Stimulated activated CD4-positive, alpha-beta T cell treated with anti-CD3 and anti-CD28 coated beads, Interleukin-4, amount 100 ng/mL, for 48 hours (primary cell): ENCODE data around the gene MACROD2.

ENCODE experiments used
- DNase-seq, 2 donors: peaks; one replicate each; pipeline ENCODE4 v3.0.0-alpha.2; 2020; ENCODE audit warnings: low read depth in 2 of 2

The MACROD2 gene

DNA sequence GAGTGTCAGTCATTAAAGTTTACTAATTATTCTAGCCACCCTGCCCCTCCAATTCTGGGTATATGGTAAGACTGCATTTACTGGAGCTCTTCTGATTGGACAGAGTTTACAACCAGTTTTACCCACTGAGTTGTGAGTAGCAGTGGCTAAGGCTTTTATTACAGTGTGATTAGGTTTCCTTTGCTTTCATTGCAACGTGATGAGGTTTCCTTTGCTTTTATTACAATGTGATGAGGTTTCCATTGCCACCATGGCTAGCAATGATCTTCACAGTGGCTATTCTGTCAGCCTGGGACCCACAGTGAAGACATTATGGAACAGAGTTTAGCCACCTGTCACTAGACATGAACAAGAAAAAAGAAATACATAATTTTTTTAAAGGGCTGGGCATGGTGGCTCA lies 1052.3 kb downstream of the MACROD2 start:
- no peak for DNase-seq

DNA sequence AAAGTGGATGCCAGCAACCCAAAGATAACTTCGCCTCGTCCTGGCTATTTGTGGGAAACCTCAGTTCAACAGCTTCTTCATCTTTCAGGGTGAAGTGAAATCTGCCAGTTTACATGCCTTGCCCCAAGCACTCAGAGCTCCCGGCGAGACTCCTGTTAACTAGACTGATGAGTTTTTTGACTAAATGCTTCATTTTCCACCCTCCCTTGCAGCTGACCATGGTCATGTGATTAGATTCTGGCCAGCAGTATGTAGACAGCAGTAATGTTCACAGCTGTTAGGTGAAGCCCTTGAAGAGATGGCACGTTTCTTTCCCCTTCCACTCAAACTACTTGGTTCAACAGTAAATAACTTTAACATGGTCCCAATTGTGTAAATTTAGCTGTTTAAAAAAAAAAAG lies 1060.9 kb downstream of the MACROD2 start:
- no peak for DNase-seq

DNA sequence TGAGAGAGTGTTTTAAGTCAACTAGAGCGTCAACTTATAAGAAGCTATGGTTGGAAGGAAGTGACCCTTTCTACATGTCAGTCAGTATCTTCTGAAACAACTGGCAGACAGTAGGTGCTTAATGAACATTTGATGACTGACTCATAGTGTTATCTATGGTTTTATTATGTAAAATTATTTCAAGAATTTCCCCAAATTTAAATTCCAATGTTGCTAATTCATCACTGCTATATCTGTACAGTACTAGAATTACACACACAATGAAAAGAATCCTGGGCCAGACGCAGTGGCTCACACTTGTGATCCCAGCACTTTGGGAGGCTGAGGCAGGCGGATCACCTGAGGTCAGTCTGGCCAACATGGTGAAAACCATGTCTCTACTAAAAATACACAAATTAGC lies 1063.5 kb downstream of the MACROD2 start:
- DNase-seq: no peak

DNA sequence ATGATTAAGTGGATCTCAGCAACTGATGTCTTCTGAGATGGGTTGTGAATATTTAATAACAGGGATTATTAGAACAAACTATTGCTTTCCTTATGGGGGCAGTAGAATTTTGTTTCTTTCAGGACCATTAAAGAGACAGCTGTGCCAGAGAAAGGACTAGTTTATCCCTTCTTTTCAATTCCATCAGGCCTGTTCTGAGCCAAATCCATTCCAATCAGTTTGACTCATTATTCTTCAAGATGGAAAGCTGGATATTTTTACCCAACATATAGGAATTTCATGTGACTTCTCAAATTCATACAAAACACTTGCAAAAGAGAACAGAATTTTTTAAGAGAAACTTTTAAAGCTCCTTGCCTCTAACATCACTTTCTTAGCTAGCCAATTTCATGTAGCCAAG lies 1064.1 kb downstream of the MACROD2 start:
- DNase-seq: no peak

- DNase-seq: no peak
These were observed 1065.1 kb downstream of the MACROD2 start for GRCh38 chr20:15060265-15061060.

GRCh38 chr20:15061061-15061430 lies 1065.7 kb downstream of the MACROD2 start:
- DNase-seq: no peak

DNA sequence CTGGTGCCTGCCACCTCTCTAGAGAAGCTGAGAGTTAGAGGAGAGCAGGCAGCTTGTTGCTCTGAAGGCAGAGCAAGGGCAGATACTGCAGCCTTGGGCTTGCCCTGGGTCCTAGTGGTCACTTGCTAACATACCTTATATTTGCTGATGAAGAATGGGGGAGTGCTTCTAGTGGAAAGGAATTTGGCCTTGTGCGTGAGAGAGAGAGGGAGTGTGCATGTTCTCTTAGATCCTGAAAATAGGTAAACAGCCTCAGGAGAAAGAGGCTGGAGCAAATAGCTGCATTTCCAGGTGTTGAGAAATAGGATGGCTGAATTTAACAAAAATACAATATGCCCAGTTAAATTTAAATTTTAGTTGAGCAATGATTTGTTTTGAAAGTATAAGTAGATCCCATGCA lies 1066.6 kb downstream of the MACROD2 start:
- DNase-seq: no peak

DNA sequence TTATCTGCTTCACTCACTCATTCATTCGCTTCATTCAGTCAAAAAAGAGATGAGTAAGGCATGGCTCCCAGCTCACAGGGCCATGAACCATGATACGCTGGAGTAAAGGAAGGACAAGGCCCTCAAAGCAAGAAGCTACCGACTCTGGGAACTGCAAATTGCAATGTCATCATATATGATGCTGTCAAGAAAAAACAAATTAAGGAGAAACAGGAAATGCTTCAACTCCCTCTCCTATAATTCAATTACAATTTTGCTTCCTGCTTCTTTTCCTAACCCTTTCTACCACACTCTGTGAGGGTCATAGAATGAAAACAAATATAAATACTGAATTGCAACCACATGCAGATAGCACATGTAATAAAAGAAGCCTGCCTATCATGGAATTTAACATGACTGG lies 1067.8 kb downstream of the MACROD2 start:
- no peak for DNase-seq

DNA sequence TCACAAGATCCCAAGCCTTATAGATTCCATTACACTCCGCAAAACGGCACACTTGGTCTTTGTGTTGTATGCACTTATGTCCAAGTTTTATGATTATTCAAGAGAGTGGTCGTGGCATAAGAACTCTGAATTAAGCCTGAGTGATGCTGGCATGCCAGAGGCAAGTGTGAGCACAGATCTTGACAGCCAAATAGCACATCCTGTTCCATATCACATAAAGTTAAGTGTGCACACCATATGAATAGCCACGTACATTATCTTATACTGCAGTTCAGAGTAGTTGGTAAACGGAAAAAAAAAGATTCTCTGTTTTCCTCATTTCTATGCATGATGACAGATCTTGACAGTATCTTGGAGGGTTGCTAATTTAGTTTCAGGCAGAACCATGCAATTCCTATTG lies 1069.4 kb downstream of the MACROD2 start:
- DNase-seq: no peak

DNA sequence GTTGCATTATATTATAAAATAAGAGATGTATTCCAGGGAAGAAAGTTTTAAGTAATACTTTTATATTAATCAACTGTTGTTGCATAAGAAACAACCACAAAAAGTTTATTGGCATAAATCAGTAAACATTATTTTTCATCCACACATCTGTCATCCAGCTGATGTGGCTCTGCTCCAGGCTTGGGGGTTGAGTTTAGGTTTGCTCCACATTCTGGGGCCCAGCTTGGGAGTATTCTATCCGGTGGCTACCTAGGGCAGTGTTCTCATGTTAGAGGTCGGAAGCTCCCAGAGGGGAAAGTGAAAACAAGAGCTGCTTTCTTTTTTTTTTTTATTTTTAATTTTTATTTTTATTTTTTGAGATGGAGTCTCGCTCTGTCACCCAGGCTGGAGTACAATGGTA lies 1070.5 kb downstream of the MACROD2 start:
- no peak for DNase-seq

DNA sequence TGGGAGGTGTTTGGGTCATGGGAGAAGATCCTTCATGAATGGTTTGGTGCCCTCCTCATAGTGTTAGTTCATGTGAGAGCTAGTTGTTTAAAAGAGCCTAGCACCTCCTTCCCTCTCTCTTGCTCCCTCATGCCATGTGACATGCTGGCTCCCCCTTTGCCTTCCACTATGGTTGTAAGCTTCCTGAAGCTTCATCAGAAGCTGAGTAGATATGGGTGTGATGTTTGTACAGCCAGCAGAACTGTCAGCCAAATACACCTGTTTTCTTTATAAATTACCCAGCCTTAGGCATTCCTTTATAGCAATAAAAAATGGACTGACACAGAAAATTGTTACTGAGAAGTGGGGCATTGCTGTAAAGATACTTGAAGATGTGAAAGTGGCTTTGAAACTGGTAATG lies 1073.2 kb downstream of the MACROD2 start:
- no peak for DNase-seq

DNA sequence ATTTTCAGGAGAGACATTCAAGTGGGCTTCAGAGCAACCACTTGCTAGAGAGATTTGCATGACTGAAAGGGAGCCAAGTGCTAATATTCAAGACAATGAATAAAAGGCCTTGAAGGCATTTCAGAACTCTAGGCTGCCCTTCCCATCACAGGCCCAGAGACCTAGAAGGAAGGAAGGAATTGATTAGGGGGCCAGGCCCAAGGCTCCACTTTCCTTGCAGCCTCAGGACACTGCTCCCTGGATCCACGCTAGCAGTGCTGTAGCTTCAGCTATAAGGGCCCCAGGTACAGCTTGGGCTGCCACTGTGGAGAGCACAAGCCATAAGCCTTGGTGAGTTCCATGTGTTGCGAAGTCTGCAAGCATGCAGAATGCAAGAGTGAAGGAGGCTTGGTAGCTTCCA lies 1074.0 kb downstream of the MACROD2 start:
- DNase-seq: no peak

DNA sequence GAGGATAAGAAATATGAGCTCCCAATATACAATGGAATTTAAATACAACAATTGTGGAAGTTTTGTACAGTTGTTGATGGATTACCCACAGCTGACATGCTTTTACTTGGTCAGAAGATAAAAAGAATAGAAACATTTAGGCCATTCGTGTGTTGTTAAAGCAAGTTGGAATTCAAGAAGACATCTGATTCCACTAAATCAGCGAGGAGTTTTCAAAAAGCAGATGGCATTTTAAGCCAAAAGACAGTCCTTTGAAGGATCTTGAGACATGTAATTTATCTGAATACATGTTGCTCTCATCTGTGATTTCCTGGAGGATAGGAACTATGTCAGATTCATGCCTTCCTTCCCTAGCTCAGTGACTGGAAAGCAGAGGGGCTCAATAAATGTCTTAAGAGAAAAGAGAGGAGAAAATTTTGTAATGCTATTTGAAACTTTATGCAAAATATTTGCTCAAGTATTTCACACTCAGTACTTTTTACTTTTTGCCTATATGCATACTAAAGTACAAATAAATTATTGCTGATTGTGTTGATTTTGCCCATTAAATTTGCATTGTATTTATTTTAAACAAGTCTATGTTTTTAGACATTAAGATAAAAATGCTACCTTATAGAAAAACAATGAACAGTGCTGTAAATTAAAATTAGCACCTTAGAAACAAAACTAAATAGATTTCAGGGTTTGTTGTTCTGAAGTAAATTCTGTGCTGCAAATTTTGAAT lies 1075.9 kb downstream of the MACROD2 start:
- no peak for DNase-seq

DNA sequence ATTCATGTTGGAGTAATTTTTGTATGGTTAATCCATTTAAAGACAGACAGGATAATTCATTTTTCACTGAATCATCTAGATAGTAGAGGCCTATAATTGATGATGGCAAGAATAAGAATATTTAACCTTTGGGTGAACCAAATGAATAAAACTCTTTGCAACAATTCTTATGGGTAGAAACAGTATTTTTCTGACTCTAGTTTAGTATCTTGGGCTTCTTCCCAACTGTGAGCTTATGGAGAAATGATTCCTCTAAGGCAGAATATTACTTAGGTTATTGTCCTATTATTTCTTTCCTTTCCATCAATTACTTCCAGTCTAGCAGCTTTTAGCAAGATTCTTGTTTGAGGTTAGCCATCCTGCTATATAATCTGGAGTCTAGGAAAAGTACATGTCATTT lies 1077.0 kb downstream of the MACROD2 start:
- DNase-seq: no peak

DNA sequence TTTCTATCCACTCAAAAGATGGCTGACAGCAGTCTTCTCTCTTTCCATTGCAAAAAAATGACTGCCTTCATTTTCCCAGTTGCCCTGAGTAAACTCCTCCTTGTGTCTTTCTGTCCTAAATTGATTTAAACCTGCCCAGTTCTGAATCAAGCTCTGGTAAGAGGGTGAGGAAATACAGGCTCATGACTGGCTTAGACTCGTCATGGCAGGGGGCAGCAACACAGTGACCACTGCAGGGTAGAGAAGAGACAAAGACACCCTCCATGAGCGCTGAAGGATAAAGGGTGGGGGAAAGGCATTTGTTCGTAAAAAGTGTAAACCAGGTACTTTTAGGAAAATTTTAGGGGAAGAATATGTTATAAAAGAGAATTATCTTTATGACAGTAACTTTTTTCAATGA lies 1080.3 kb downstream of the MACROD2 start:
- DNase-seq: no peak

GRCh38 chr20:15076785-15077184 lies 1081.5 kb downstream of the MACROD2 start:
- no peak for DNase-seq

DNA sequence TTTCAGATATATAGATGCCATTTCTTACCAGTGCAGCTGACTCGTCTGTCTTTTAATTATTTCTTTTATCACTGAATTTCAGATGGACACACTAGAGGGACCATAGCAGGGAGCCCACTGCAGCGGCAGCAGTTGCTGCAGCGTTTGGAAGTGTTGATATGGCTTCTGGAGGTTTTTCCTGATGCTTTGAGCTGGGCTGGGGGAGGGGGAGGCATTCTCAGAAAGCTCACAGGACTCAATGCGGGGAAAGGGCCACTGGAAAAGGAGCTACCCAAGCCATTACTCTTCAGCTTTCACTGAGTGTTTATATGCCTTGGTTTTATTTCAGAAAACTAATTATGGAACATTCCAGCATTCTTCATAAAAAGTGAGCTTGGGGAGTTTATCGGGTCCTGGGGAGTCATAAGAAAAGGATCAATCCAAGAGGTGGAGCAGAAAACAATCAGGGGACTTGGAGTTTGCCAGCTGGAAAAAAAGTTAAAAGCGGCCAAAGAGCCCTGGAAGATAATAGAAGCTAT lies 1082.5 kb downstream of the MACROD2 start:
- DNase-seq: no peak

DNA sequence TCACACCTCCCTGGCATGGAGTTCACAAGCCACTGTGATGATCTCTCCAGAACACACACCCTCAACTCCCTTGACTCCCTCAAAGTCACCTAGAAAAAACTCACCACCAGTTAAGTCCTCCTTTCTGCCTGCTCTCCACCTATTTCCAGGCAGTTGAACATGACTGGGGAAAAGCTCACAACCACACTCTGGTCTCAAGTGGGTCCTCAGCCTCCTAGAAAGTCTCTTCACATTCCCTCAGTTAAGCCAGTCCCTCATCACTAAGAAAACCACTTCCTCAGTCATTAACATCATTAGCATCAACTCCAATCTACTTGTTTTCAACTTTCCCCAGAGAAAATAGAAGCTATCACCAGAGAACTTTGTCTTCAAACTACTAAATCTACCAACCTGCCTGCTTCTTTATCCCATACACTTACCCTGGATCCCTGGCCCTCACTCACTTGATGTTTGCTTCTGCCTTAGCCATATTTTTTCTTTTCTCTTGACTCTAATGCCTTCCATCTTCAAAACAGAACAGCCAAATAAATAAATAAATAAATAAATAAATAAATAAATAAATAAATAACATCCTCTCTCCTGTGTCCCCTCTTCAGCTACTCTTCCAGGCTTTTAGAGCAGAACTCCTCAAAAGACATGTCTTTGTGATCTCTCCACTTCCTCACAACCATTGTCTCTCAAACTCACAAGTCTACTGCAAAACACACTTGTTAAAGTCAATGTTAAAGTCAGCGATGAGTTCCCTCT lies 1084.5 kb downstream of the MACROD2 start:
- no peak for DNase-seq

- DNase-seq: no peak
These were observed 1085.9 kb downstream of the MACROD2 start for GRCh38 chr20:15081261-15081660.

DNA sequence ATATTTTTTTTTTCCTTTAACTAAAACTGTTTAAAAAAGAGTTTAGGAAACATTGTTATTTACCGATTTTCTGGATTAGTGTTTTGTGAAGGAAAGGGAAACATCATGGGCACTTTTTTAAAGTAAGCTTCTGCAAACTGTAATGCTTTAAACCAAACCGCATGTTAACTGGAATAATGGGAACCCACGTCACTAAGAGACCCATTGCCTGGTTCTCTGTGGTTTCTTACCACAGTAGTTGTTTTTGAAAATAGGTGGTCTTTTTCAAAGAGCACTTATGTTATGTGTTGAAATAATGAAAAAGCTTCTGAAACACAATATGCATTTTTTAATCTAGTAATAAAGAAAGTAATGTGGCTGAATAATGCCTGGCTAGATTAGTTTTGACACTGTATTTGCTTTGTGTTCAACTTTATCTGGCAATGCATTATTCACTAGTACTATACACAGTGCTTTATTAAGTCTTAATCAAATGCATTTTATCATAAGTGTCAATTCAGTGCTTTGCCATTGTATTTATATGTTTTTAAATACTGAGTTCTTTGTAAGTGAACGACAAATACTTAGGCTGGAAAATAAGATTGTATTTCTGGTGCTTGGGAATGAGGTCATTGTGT lies 1096.2 kb downstream of the MACROD2 start:
- no peak for DNase-seq

GRCh38 chr20:15098351-15098750 lies 1103.0 kb downstream of the MACROD2 start:
- DNase-seq: no peak

- DNase-seq: no peak
These were observed 1103.8 kb downstream of the MACROD2 start for GRCh38 chr20:15099130-15099529.
